HepG2 (cell line): Measurements from ENCODE around the gene GFRA1. TPM values are rescaled to one million over a fixed set of nuclear protein-coding genes. Genes with fewer than 3 reads are reported as not detected.

Source experiments
- ATAC-seq: fragments of 200-7000 bp; cut with Tn5 transposase; 3 replicates; pipeline ENCODE4 v1.9.1; 2020; ENCODE audit warnings: mild to moderate bottlenecking, moderate library complexity
- BruUV-seq: library from RNA; stranded (reverse); fragments of 400-500 nt; replicated peaks from 2 replicates; lab custom pipeline; 2021; lab: Mats Ljungman, UMichigan
- CTCF ChIA-PET: fragments of 300-600 bp; formaldehyde crosslinking; extraction: SDS; loops from one replicate; lab custom pipeline; 2021; ENCODE audit warnings: low total read pairs, inconsistent platforms, low intra/inter-chr PET ratio; lab: Yijun Ruan, JAX
- POLR2A ChIA-PET: fragments of 350-600 bp; sonication (Branson Sonifier 250); formaldehyde crosslinking; loops from one replicate; lab custom pipeline; 2020; ENCODE audit warnings: antibody characterized with exemption, inconsistent platforms; lab: Yijun Ruan, JAX
- DNase-seq: peaks from one replicate; pipeline ENCODE4 v3.0.0-alpha.2; 2015; ENCODE audit warnings: low spot score
- FAIRE-seq: peaks from 3 replicates; lab custom pipeline; 2011; peaks lifted over from hg19 to GRCh38; lab: Jason Lieb, UNC
- H2AFZ ChIP-seq: one replicate; pipeline ENCODE4 v1.6.1; 2011; ENCODE audit warnings: low read length, inconsistent platforms
- H3K27ac ChIP-seq: fragments of 300-600 bp; 3 replicates; pipeline ENCODE4 v1.8.0; 2011; ENCODE audit warnings: mixed run types, mild to moderate bottlenecking, mixed read lengths, low read length, inconsistent platforms; ENCODE audit not compliant: insufficient read depth; ENCODE audit errors: extremely low read length
- H3K27me3 ChIP-seq, 2 experiments: fragments of 200-600 bp in 1 of 2; 2 replicates in 1 of 2; 3 replicates in 1 of 2; pipeline versions ENCODE4 v1.6.0 to v1.8.0; 2011; ENCODE audit warnings: low read length in 2 of 2, mild to moderate bottlenecking in 2 of 2, moderate library complexity in 2 of 2, inconsistent platforms in 1 of 2; ENCODE audit not compliant: insufficient read depth in 2 of 2, control insufficient read depth in 1 of 2
- H3K36me3 ChIP-seq, 2 experiments: fragments of 200-600 bp in 1 of 2; replicated peaks in 1 of 2; 2 replicates in 1 of 2; 3 replicates in 1 of 2; pipeline versions ENCODE4 v1.5.1 to v1.8.0; 2011; ENCODE audit warnings: low read length in 2 of 2, inconsistent platforms in 1 of 2; ENCODE audit not compliant: insufficient read depth in 2 of 2, control insufficient read depth in 1 of 2
- H3K4me1 ChIP-seq: 2 replicates; pipeline ENCODE4 v1.5.1; 2012; ENCODE audit warnings: low read length, inconsistent platforms; ENCODE audit not compliant: insufficient read depth
- H3K4me2 ChIP-seq: 2 replicates; pipeline ENCODE4 v1.6.0; 2011; ENCODE audit warnings: low read depth, low read length, inconsistent platforms
- H3K4me3 ChIP-seq, 3 experiments: fragments of 200-600 bp in 1 of 3; sonication (generic), shearing (Covaris generic) in 1 of 3; replicated peaks in 1 of 3; 2 replicates each; pipeline ENCODE4 v1.5.1; 2011 to 2016; ENCODE audit warnings: low read length in 3 of 3, inconsistent platforms in 2 of 3, low read depth in 2 of 3, mild to moderate bottlenecking in 2 of 3, control low read depth in 1 of 3, mixed read lengths in 1 of 3; ENCODE audit not compliant: insufficient read depth in 1 of 3
- H3K79me2 ChIP-seq: one replicate; pipeline ENCODE4 v1.6.1; 2011; ENCODE audit warnings: low read length, inconsistent platforms; ENCODE audit not compliant: insufficient read depth
- H3K9ac ChIP-seq: 2 replicates; pipeline ENCODE4 v1.6.0; 2011; ENCODE audit warnings: mild to moderate bottlenecking, low read depth, low read length, inconsistent platforms; ENCODE audit not compliant: insufficient read depth
- H3K9me3 ChIP-seq: 2 replicates; pipeline ENCODE4 v1.5.1; 2012; ENCODE audit warnings: mild to moderate bottlenecking, low read length
- H4K20me1 ChIP-seq: 2 replicates; pipeline ENCODE4 v1.6.0; 2011; ENCODE audit warnings: inconsistent platforms, mild to moderate bottlenecking, low read length, moderate library complexity; ENCODE audit not compliant: insufficient read depth
- CHD4 ChIP-seq: fragments of 200-600 bp; sonication (generic); IDR thresholded peaks from 2 replicates; pipeline ENCODE4 v1.7.0; 2017; ENCODE audit warnings: mild to moderate bottlenecking, low read length, borderline replicate concordance
- ETV6 ChIP-seq: sonication (generic); formaldehyde crosslinking; conservative IDR thresholded peaks from 2 replicates; pipeline ENCODE4 v1.4.0; 2020; ENCODE audit warnings: missing genetic modification reagents
- JUN ChIP-seq: sonication (generic); formaldehyde crosslinking; IDR thresholded peaks from 2 replicates; pipeline ENCODE4 v1.4.0; 2020; ENCODE audit warnings: mild to moderate bottlenecking, missing genetic modification reagents
- KLF13 ChIP-seq: sonication (generic); formaldehyde crosslinking; IDR thresholded peaks from 2 replicates; pipeline ENCODE4 v1.4.0; 2020; ENCODE audit warnings: mild to moderate bottlenecking, missing genetic modification reagents
- PRMT3 ChIP-seq: sonication (generic); formaldehyde crosslinking; IDR thresholded peaks from 2 replicates; pipeline ENCODE4 v1.8.1; 2022; ENCODE audit warnings: low read depth, mild to moderate bottlenecking, moderate library complexity, missing genetic modification reagents, borderline replicate concordance
- TSC22D2 ChIP-seq: sonication (generic); formaldehyde crosslinking; IDR thresholded peaks from 2 replicates; pipeline ENCODE4 v1.5.1; 2020; ENCODE audit warnings: missing genetic modification reagents, mild to moderate bottlenecking, borderline replicate concordance
- ZNF143 ChIP-seq: sonication (generic); formaldehyde crosslinking; IDR thresholded peaks from 2 replicates; pipeline ENCODE4 v1.4.0; 2020; ENCODE audit warnings: missing genetic modification reagents
- ZNF567 ChIP-seq: sonication (generic); formaldehyde crosslinking; IDR thresholded peaks from 2 replicates; pipeline ENCODE4 v1.8.1; 2023; ENCODE audit warnings: mild to moderate bottlenecking, missing genetic modification reagents, borderline replicate concordance
- ZSCAN12 ChIP-seq: sonication (generic); formaldehyde crosslinking; IDR thresholded peaks from 2 replicates; pipeline ENCODE4 v1.9.0; 2021; ENCODE audit warnings: mild to moderate bottlenecking, missing genetic modification reagents
- WGBS: methylation state at CpG from one replicate; pipeline ENCODE4 v1.1.6; 2017; ENCODE audit warnings: low lambda C conversion rate; 5-methylcytosine and 5-hydroxymethylcytosine counted together
- in situ Hi-C: cut with HindIII; loops from 2 replicates; pipeline ENCODE4 v1.10.0; 2017; ENCODE audit warnings: low pct_unique_long_range_greater_than_20kb; ENCODE audit not compliant: extremely low pct_ligation_motif_present
- intact Hi-C: fragments of 100-400 bp; cut with micrococcal nuclease; formaldehyde crosslinking; loops from one replicate; pipeline ENCODE4 v1.10.0; 2022; ENCODE audit not compliant: unreplicated experiment
- polyA plus RNA-seq, 8 experiments: library from polyadenylated mRNA; depleted of rRNA in 3 of 8; stranded (reverse) in 7 of 8; unstranded in 1 of 8; fragments of >200 nt; fragmentation: Illumina TruSeq in 4 of 8; extraction: Trizol in 4 of 8; gene quantifications; 2 replicates each; pipeline versions ENCODE4 v1.2.1 to v1.2.3, GENCODE V29; 2011 to 2016; ENCODE audit warnings: low read depth in 4 of 8, missing spikeins in 1 of 8, mixed read lengths in 1 of 8; ENCODE audit not compliant: insufficient read depth in 1 of 8
- total RNA-seq, 5 experiments: library from RNA; depleted of rRNA; stranded (reverse); fragments of >200 nt; fragmentation: Illumina TruSeq; extraction: Trizol; gene quantifications; 2 replicates each; pipeline ENCODE4 v1.2.3, GENCODE V29; 2016; ENCODE audit warnings: low read depth in 1 of 5
- TF ChIP-seq, protein P1 (sequence below): sonication (generic); formaldehyde crosslinking; IDR thresholded peaks from 2 replicates; pipeline ENCODE4 v1.4.0; 2020; ENCODE audit warnings: missing genetic modification reagents
- TF ChIP-seq, protein P2 (sequence below): IDR thresholded peaks from 2 replicates; pipeline ENCODE4 v1.6.1; 2012; ENCODE audit warnings: inconsistent platforms

Gene GFRA1
- total and polyA plus RNA-seq, 2 of the 13 experiments (the other 11 are each of a cell fraction or from before 2014, with no cell fraction given): not detected

DNA sequence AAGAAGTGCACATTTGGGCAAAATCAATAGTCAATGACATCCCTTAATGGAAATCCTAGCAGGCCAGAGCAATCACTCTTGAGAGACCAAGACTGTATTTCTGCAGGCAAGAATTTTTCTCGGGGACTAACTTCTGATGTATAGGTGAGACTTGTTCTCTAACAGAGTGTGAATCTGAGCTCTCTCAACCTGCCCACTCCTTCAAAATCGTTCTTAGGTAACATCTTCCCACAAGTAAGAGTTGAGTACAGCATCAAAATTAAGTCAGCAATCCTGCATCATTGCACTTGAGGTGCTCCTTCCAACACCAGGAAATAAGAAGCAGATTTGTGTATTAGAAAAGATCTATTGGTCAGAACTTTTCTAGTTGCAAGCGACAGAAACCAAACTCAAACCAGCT lies 25.6 kb upstream of the GFRA1 start:
- in situ Hi-C loops (no loop called here), intact Hi-C loops (no loop called here)
- no peak for ATAC-seq
- Histone ChIP-seq H2AFZ (no peak overlapping the region), H3K4me1 (no peaks in the 10 kb centered on the region), H3K4me3 (no peak overlapping the region), H3K27me3 (no peaks in the 10 kb centered on the region; a peak in 1 of 5 replicates), H3K36me3 (no peaks in the 10 kb centered on the region), H3K9me3 (no peaks in the 10 kb centered on the region), H3K4me2 (no peak overlapping the region), H4K20me1 (no peaks in the 10 kb centered on the region), H3K79me2 (no peaks in the 10 kb centered on the region), H3K9ac (no peak overlapping the region), H3K27ac (no peak overlapping the region)
- WGBS: 3% methylated on average over 3 of the region's 3 CpGs
- DNase-seq: no peak
- CTCF ChIA-PET: no interaction called here
- POLR2A ChIA-PET: no interaction called here
- no TSS peak for BruUV-seq
- FAIRE-seq: no peak
- TF ChIP-seq, protein P1, sequence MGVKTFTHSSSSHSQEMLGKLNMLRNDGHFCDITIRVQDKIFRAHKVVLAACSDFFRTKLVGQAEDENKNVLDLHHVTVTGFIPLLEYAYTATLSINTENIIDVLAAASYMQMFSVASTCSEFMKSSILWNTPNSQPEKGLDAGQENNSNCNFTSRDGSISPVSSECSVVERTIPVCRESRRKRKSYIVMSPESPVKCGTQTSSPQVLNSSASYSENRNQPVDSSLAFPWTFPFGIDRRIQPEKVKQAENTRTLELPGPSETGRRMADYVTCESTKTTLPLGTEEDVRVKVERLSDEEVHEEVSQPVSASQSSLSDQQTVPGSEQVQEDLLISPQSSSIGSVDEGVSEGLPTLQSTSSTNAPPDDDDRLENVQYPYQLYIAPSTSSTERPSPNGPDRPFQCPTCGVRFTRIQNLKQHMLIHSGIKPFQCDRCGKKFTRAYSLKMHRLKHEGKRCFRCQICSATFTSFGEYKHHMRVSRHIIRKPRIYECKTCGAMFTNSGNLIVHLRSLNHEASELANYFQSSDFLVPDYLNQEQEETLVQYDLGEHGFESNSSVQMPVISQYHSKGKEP (CRISPR knock-in tag): no peak
- TF ChIP-seq TSC22D2 (CRISPR knock-in tag) (no peak), JUN (no peak), CHD4 (no peak), ZNF143 (CRISPR knock-in tag) (no peak), PRMT3 (CRISPR knock-in tag) (no peak), KLF13 (CRISPR knock-in tag) (no peak), ETV6 (CRISPR knock-in tag) (no peak), ZSCAN12 (CRISPR knock-in tag) (no peak), ZNF567 (CRISPR knock-in tag) (no peak)
- TF ChIP-seq, protein P2, sequence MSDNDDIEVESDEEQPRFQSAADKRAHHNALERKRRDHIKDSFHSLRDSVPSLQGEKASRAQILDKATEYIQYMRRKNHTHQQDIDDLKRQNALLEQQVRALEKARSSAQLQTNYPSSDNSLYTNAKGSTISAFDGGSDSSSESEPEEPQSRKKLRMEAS: no peak
